IMR-90 (cell line): ENCODE measurements around the gene UTP14C. TPM values are rescaled to one million over a fixed set of nuclear protein-coding genes. Genes with fewer than 3 reads are reported as not detected.

Source experiments
- ATAC-seq: fragments of 200-7000 bp; cut with Tn5 transposase; 2 replicates; pipeline ENCODE4 v1.9.1; 2020; ENCODE audit warnings: low read depth, mild to moderate bottlenecking, moderate library complexity
- BruUV-seq: library from RNA; stranded (reverse); fragments of 400-500 nt; replicated peaks from 2 replicates; lab custom pipeline; 2021; lab: Mats Ljungman, UMichigan
- CTCF ChIA-PET: fragments of 300-600 bp; formaldehyde crosslinking; extraction: SDS; loops from one replicate; lab custom pipeline; 2021; ENCODE audit warnings: antibody characterized with exemption; lab: Yijun Ruan, JAX
- POLR2A ChIA-PET: fragments of 300-600 bp; sonication (Branson Sonifier 250); formaldehyde crosslinking; loops from one replicate; lab custom pipeline; 2022; ENCODE audit warnings: antibody characterized with exemption; ENCODE audit not compliant: unreplicated experiment; lab: Charles Lee
- DNase-seq: peaks from one replicate; pipeline ENCODE4 v3.0.0; 2013
- H2AFZ ChIP-seq: replicated peaks from 2 replicates; pipeline ENCODE3; 2013; ENCODE audit warnings: low read length, mild to moderate bottlenecking; ENCODE audit not compliant: poor library complexity
- H2AK5ac ChIP-seq: 2 replicates; pipeline ENCODE4 v1.6.1; 2013; ENCODE audit warnings: low read depth, low read length, inconsistent platforms
- H2AK9ac ChIP-seq: replicated peaks from 2 replicates; pipeline ENCODE3; 2013; ENCODE audit warnings: mild to moderate bottlenecking, low read depth, low read length, moderate library complexity; ENCODE audit not compliant: poor library complexity
- H2BK120ac ChIP-seq: 2 replicates; pipeline ENCODE4 v1.6.1; 2013; ENCODE audit warnings: low read depth, low read length, inconsistent platforms
- H2BK15ac ChIP-seq: 3 replicates; pipeline ENCODE4 v1.6.1; 2013; ENCODE audit warnings: low read depth, low read length, inconsistent platforms
- H2BK20ac ChIP-seq: 2 replicates; pipeline ENCODE4 v1.6.1; 2013; ENCODE audit warnings: low read depth, mild to moderate bottlenecking, inconsistent platforms, low read length, moderate library complexity
- H2BK5ac ChIP-seq: 2 replicates; pipeline ENCODE4 v1.6.1; 2013; ENCODE audit warnings: mild to moderate bottlenecking, low read depth, low read length, inconsistent platforms; ENCODE audit not compliant: poor library complexity, severe bottlenecking
- H3K14ac ChIP-seq: replicated peaks from 2 replicates; pipeline ENCODE4 v1.6.1; 2013; ENCODE audit warnings: low read depth, low read length, inconsistent platforms
- H3K18ac ChIP-seq: 2 replicates; pipeline ENCODE4 v1.6.1; 2013; ENCODE audit warnings: low read depth, low read length, control low read depth
- H3K23ac ChIP-seq: 2 replicates; pipeline ENCODE4 v1.6.1; 2013; ENCODE audit warnings: low read depth, low read length, inconsistent platforms
- H3K27ac ChIP-seq: 2 replicates; pipeline ENCODE4 v1.5.1; 2013; ENCODE audit warnings: mild to moderate bottlenecking, control low read depth, low read length; ENCODE audit not compliant: insufficient read depth
- H3K27me3 ChIP-seq: 2 replicates; pipeline ENCODE4 v1.6.1; 2013; ENCODE audit warnings: low read length; ENCODE audit not compliant: control insufficient read depth, insufficient read depth
- H3K36me3 ChIP-seq: 2 replicates; pipeline ENCODE4 v1.6.1; 2013; ENCODE audit warnings: low read length, mixed read lengths; ENCODE audit not compliant: control insufficient read depth, insufficient read depth
- H3K4ac ChIP-seq: 2 replicates; pipeline ENCODE4 v1.6.1; 2013; ENCODE audit warnings: low read depth, low read length, inconsistent platforms
- H3K4me1 ChIP-seq: 2 replicates; pipeline ENCODE4 v1.6.1; 2013; ENCODE audit warnings: low read length, mixed read lengths; ENCODE audit not compliant: control insufficient read depth, insufficient read depth
- H3K4me2 ChIP-seq: 2 replicates; pipeline ENCODE4 v1.6.1; 2013; ENCODE audit warnings: low read depth, mild to moderate bottlenecking, control low read depth, low read length, moderate library complexity
- H3K4me3 ChIP-seq: 2 replicates; pipeline ENCODE4 v1.5.1; 2013; ENCODE audit warnings: low read depth, mild to moderate bottlenecking, control low read depth, low read length, moderate library complexity; ENCODE audit not compliant: insufficient read depth
- H3K56ac ChIP-seq: 2 replicates; pipeline ENCODE4 v1.6.1; 2013; ENCODE audit warnings: low read length, inconsistent platforms; ENCODE audit not compliant: insufficient read depth; ENCODE audit errors: extremely low read depth
- H3K79me1 ChIP-seq, 2 experiments: 2 replicates each; pipeline ENCODE4 v1.6.1; 2013; ENCODE audit warnings: low read length in 2 of 2, inconsistent platforms in 1 of 2, low read depth in 1 of 2
- H3K9ac ChIP-seq: 2 replicates; pipeline ENCODE4 v1.6.1; 2013; ENCODE audit warnings: low read depth, low read length, control low read depth
- H3K9me1 ChIP-seq: 2 replicates; pipeline ENCODE4 v1.6.1; 2013; ENCODE audit warnings: low read length, inconsistent platforms; ENCODE audit not compliant: insufficient read depth
- H3K9me3 ChIP-seq: 2 replicates; pipeline ENCODE4 v1.6.1; 2013; ENCODE audit warnings: low read length; ENCODE audit not compliant: control insufficient read depth, insufficient read depth
- H4K20me1 ChIP-seq: 2 replicates; pipeline ENCODE4 v1.6.1; 2013; ENCODE audit warnings: low read length, inconsistent platforms; ENCODE audit not compliant: insufficient read depth
- H4K5ac ChIP-seq: 2 replicates; pipeline ENCODE4 v1.6.1; 2013; ENCODE audit warnings: mild to moderate bottlenecking, low read depth, low read length, control low read depth
- H4K8ac ChIP-seq, 2 experiments: 2 replicates each; pipeline ENCODE4 v1.6.1; 2013; ENCODE audit warnings: low read depth in 2 of 2, low read length in 2 of 2, control low read depth in 1 of 2, inconsistent platforms in 1 of 2
- H4K91ac ChIP-seq: 2 replicates; pipeline ENCODE4 v1.6.1; 2013; ENCODE audit warnings: low read depth, low read length, inconsistent platforms; ENCODE audit not compliant: insufficient read depth
- BHLHE40 ChIP-seq: fragments of 150-350 bp; IDR thresholded peaks from 2 replicates; pipeline ENCODE4 v1.6.1; 2016; ENCODE audit warnings: mild to moderate bottlenecking, low read depth, low read length
- CEBPB ChIP-seq: IDR thresholded peaks from 2 replicates; pipeline ENCODE4 v1.6.1; 2012; ENCODE audit warnings: low read depth, low read length, improper control_type of control experiment
- CHD1 ChIP-seq: IDR thresholded peaks from 2 replicates; pipeline ENCODE4 v1.6.1; 2012; ENCODE audit warnings: low read depth, low read length, improper control_type of control experiment
- FOS ChIP-seq: fragments of 150-350 bp; IDR thresholded peaks from 2 replicates; pipeline ENCODE4 v1.6.1; 2016; ENCODE audit warnings: low read depth, low read length
- MAFK ChIP-seq: IDR thresholded peaks from 2 replicates; pipeline ENCODE4 v1.6.1; 2012; ENCODE audit warnings: low read depth, low read length, improper control_type of control experiment
- MAZ ChIP-seq: IDR thresholded peaks from 2 replicates; pipeline ENCODE4 v1.6.1; 2012; ENCODE audit warnings: low read depth, mild to moderate bottlenecking, low read length, improper control_type of control experiment, moderate library complexity, borderline replicate concordance
- MXI1 ChIP-seq: IDR thresholded peaks from 2 replicates; pipeline ENCODE4 v1.6.1; 2012; ENCODE audit warnings: low read depth, mild to moderate bottlenecking, low read length, moderate library complexity, borderline replicate concordance
- POLR2A ChIP-seq: IDR thresholded peaks from 2 replicates; pipeline ENCODE4 v1.6.1; 2012; ENCODE audit warnings: mild to moderate bottlenecking, low read depth, low read length
- RAD21 ChIP-seq: IDR thresholded peaks from 2 replicates; pipeline ENCODE4 v1.6.1; 2012; ENCODE audit warnings: low read length, improper control_type of control experiment
- RCOR1 ChIP-seq: IDR thresholded peaks from 2 replicates; pipeline ENCODE4 v1.6.1; 2012; ENCODE audit warnings: mild to moderate bottlenecking, low read length, improper control_type of control experiment; ENCODE audit not compliant: insufficient replicate concordance
- RFX5 ChIP-seq: IDR thresholded peaks from 2 replicates; pipeline ENCODE4 v1.8.0; 2012; ENCODE audit warnings: low read depth, mild to moderate bottlenecking, low read length, moderate library complexity
- SMC3 ChIP-seq: fragments of 150-350 bp; IDR thresholded peaks from 2 replicates; pipeline ENCODE4 v1.6.1; 2016; ENCODE audit warnings: low read depth, mild to moderate bottlenecking, antibody characterized with exemption, low read length, moderate library complexity
- WGBS, 2 experiments: methylation state at CpG; one replicate each; pipeline versions ENCODE4 v1.1.5 to v1.1.7; 2013; ENCODE audit warnings: missing lambda C conversion rate in 2 of 2; ENCODE audit not compliant: insufficient read length in 1 of 2; ENCODE audit errors: extremely low coverage in 2 of 2; 5-methylcytosine and 5-hydroxymethylcytosine counted together
- dilution Hi-C: fragments of 300-500 bp; cut with HindIII; formaldehyde crosslinking; loops from one replicate; pipeline ENCODE4 v1.14.3; 2018; ENCODE audit warnings: low sequenced_read_pairs; ENCODE audit not compliant: unreplicated experiment
- in situ Hi-C: fragments of 300-500 bp; cut with MboI; formaldehyde crosslinking; loops from 3 replicates; pipeline ENCODE4 v1.14.3; 2019; ENCODE audit warnings: low sequenced_read_pairs, inconsistent platforms, mixed read lengths
- intact Hi-C: fragments of 100-400 bp; cut with micrococcal nuclease; formaldehyde crosslinking; loops from 2 replicates; pipeline ENCODE4 v1.10.0; 2022
- polyA plus RNA-seq, 3 experiments: library from polyadenylated mRNA; depleted of rRNA; stranded (reverse); fragments of >200 nt; gene quantifications; 2 replicates each; pipeline ENCODE4 v1.2.3, GENCODE V29; 2012; ENCODE audit warnings: low replicate concordance in 1 of 3
- total RNA-seq: library from RNA; depleted of rRNA; stranded (reverse); fragments of >200 nt; gene quantifications from 2 replicates; pipeline ENCODE4 v1.2.3, GENCODE V29; 2012
- TF ChIP-seq, protein P1 (sequence below): fragments of 150-350 bp; IDR thresholded peaks from 2 replicates; pipeline ENCODE4 v1.6.1; 2016; ENCODE audit warnings: low read depth, mild to moderate bottlenecking, low read length, moderate library complexity, borderline replicate concordance
- TF ChIP-seq, protein P2 (sequence below): conservative IDR thresholded peaks from 2 replicates; pipeline ENCODE4 v1.5.1; 2012; ENCODE audit warnings: mild to moderate bottlenecking, low read depth, low read length, improper control_type of control experiment

The UTP14C gene
- total and polyA plus RNA-seq, 2 of the 4 experiments (the other 2 are of a cell fraction): 8.2 to 12.5 TPM

DNA sequence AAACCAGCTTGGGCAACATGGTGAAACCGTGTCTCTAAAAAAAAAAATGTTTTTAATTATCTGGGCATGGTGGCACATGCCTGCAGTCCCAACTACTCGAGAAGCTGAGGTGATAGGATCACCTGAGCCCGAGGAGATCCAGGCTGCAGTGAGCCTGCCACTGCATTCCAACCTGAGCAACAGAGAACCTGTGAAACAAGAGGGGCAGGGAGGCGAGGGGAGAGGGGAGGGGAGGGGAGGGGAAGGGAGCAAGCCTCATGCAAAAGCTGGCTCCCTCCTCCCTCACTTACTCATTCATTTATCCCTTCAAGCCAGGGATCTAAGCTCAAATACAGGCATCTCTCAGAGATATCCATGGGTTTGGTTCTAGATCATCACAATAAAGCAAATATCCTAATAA, 22.1 kb upstream of the UTP14C start (continued):
- no peak for TF ChIP-seq CEBPB
- no peak for TF ChIP-seq RFX5
- no peak for TF ChIP-seq POLR2A

DNA sequence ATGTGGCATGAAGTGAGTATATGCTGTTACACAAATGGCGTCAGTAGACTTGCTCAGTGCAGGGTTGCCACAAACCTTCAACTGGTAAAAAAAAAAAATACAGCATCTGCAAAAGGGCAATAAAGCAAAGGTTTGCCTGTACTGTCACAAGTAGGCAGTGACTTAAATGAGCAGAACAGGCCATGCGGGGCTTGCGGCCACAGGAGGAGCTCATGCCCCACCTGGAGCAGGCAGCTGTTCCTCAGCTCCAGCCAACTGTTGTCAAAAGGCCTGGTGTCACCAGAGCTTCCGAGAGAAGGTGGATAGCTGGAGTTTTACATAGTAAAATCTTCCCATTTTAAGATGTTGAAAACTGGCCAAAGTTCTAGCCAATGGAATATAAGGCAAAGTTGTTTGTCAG, 20.9 kb upstream of the UTP14C start:
- no TSS peak for BruUV-seq
- H2BK15ac ChIP-seq: no peak overlapping the region
- H2BK20ac ChIP-seq: no peak overlapping the region
- H3K36me3 ChIP-seq: no peaks in the 10 kb centered on the region
- no peaks in the 10 kb centered on the region for H3K79me1 ChIP-seq
- H3K9me3 ChIP-seq: no peaks in the 10 kb centered on the region
- H3K18ac ChIP-seq: no peak overlapping the region
- no peak overlapping the region for H3K23ac ChIP-seq
- no peak overlapping the region for H3K4me3 ChIP-seq
- no peak overlapping the region for H2AK5ac ChIP-seq
- ATAC-seq (no peak), DNase-seq (no peak)
- no peak overlapping the region for H3K56ac ChIP-seq
- no peak overlapping the region for H4K5ac ChIP-seq
- peaks cover 11% of the 10 kb centered on the region for H3K4me1 ChIP-seq
- dilution Hi-C loops (no loop called here), in situ Hi-C loops (loop anchor here (5.0 to 25.0 kb wide), 2 partner anchors 124 to 459 kb away; partner anchors contain the start of genes CKAP2, NEK5 and VPS36), intact Hi-C loops (loop anchor here (5.0 kb wide), 1 partner anchor 199 kb away; no protein-coding TSS in a partner anchor)
- 76% methylated on average over 3 of the region's 4 CpGs; no CpG with 5 or more reads in 1 of the 2 experiments for WGBS, 2 experiments
- no peak overlapping the region for H3K27ac ChIP-seq
- H3K9me1 ChIP-seq: no peaks in the 10 kb centered on the region
- no peak overlapping the region for H3K9ac ChIP-seq
- no peak overlapping the region for H3K4ac ChIP-seq
- no peak overlapping the region for H2BK120ac ChIP-seq
- H3K14ac ChIP-seq: no peak overlapping the region
- no peak overlapping the region for H2BK5ac ChIP-seq
- CTCF ChIA-PET: interaction anchor here (0.6 kb wide), 1 partner anchor 140 kb away, joined by 3 read pairs; no protein-coding TSS in a partner anchor
- no peak overlapping the region for H4K91ac ChIP-seq
- H3K27me3 ChIP-seq: peaks cover 21% of the 10 kb centered on the region
- no peak overlapping the region for H2AFZ ChIP-seq
- H3K4me2 ChIP-seq: no peak overlapping the region
- no peak overlapping the region for H4K8ac ChIP-seq
- H2AK9ac ChIP-seq: no peak overlapping the region
- POLR2A ChIA-PET: no interaction called here
- peaks cover 5% of the 10 kb centered on the region; the same call in 1 of the 2 replicates for H4K20me1 ChIP-seq
- TF ChIP-seq RAD21 (no peak), BHLHE40 (no peak), FOS (no peak), MAZ (no peak), POLR2A (no peak), SMC3 (no peak), CHD1 (no peak), RFX5 (no peak), MAFK (no peak), RCOR1 (no peak), MXI1 (no peak)
- TF ChIP-seq, protein P1, sequence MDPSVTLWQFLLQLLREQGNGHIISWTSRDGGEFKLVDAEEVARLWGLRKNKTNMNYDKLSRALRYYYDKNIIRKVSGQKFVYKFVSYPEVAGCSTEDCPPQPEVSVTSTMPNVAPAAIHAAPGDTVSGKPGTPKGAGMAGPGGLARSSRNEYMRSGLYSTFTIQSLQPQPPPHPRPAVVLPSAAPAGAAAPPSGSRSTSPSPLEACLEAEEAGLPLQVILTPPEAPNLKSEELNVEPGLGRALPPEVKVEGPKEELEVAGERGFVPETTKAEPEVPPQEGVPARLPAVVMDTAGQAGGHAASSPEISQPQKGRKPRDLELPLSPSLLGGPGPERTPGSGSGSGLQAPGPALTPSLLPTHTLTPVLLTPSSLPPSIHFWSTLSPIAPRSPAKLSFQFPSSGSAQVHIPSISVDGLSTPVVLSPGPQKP: no peak
- TF ChIP-seq, protein P2, sequence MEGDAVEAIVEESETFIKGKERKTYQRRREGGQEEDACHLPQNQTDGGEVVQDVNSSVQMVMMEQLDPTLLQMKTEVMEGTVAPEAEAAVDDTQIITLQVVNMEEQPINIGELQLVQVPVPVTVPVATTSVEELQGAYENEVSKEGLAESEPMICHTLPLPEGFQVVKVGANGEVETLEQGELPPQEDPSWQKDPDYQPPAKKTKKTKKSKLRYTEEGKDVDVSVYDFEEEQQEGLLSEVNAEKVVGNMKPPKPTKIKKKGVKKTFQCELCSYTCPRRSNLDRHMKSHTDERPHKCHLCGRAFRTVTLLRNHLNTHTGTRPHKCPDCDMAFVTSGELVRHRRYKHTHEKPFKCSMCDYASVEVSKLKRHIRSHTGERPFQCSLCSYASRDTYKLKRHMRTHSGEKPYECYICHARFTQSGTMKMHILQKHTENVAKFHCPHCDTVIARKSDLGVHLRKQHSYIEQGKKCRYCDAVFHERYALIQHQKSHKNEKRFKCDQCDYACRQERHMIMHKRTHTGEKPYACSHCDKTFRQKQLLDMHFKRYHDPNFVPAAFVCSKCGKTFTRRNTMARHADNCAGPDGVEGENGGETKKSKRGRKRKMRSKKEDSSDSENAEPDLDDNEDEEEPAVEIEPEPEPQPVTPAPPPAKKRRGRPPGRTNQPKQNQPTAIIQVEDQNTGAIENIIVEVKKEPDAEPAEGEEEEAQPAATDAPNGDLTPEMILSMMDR: no peak
